ENCODE data around the gene ISM1.

DNA sequence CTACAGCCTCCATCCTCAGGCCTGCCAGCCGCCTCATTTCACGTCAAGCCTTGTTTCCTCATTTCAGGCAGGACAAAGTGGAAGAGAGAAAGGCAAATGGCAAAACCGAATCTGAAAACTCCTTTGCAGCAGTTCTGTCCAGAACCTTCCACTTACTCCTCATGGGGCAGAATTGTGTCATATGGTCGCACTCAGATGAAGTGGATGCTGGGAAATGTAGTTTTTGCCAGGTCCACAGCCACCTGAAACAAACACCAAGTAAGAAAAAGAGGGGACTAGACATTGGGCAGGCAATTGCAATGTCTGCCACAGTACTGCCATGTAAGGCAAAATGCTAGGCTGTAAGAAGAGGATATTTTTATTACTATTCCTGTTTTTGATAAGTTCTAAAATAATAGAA lies 44.9 kb downstream of the ISM1 start:
- TF ChIP-seq, protein P1, sequence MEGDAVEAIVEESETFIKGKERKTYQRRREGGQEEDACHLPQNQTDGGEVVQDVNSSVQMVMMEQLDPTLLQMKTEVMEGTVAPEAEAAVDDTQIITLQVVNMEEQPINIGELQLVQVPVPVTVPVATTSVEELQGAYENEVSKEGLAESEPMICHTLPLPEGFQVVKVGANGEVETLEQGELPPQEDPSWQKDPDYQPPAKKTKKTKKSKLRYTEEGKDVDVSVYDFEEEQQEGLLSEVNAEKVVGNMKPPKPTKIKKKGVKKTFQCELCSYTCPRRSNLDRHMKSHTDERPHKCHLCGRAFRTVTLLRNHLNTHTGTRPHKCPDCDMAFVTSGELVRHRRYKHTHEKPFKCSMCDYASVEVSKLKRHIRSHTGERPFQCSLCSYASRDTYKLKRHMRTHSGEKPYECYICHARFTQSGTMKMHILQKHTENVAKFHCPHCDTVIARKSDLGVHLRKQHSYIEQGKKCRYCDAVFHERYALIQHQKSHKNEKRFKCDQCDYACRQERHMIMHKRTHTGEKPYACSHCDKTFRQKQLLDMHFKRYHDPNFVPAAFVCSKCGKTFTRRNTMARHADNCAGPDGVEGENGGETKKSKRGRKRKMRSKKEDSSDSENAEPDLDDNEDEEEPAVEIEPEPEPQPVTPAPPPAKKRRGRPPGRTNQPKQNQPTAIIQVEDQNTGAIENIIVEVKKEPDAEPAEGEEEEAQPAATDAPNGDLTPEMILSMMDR (IDR thresholded peaks at IDR 0.05) = no peak
- TF ChIP-seq POLR2A (IDR thresholded peaks at IDR 0.05) (no peak), POLR2AphosphoS5 (IDR thresholded peaks at IDR 0.05) (no peak)
